NOMO-1 (cell line): ENCODE data around the gene CXXC5.

ENCODE experiments used
- DNase-seq, 2 experiments: peaks; one replicate each; lab custom pipeline; 2025; ENCODE audit not compliant: unreplicated experiment in 2 of 2; lab: John Stamatoyannopoulos, UW

The CXXC5 gene

GRCh38 chr5:139664086-139664693, 16.0 kb downstream of the CXXC5 start:
- DNase-seq = peak; percentile 66 to 85

- DNase-seq = no peak
These were observed 16.7 kb downstream of the CXXC5 start for GRCh38 chr5:139664727-139665351.

GRCh38 chr5:139665626-139666025, 17.5 kb downstream of the CXXC5 start:
- DNase-seq = no peak

- no peak for DNase-seq
These were observed 18.4 kb downstream of the CXXC5 start for GRCh38 chr5:139666551-139666950.

- no peak for DNase-seq
These were observed 19.0 kb downstream of the CXXC5 start for GRCh38 chr5:139667001-139667729.

- DNase-seq = no peak
These were observed 19.5 kb downstream of the CXXC5 start for GRCh38 chr5:139667730-139668063.

- DNase-seq = peak; percentile 24 to 40
These were observed 20.1 kb downstream of the CXXC5 start for GRCh38 chr5:139668064-139668880.

- DNase-seq = no peak
These were observed 20.9 kb downstream of the CXXC5 start for GRCh38 chr5:139668924-139669661.

GRCh38 chr5:139669662-139670368, 21.7 kb downstream of the CXXC5 start:
- DNase-seq = no peak

- peak in 1 of 2 experiments; percentile 19 for DNase-seq
These were observed 22.4 kb downstream of the CXXC5 start for GRCh38 chr5:139670369-139671095.

- no peak for DNase-seq
These were observed 23.1 kb downstream of the CXXC5 start for GRCh38 chr5:139671096-139671841.

GRCh38 chr5:139675213-139675612, 27.1 kb downstream of the CXXC5 start:
- DNase-seq = no peak

GRCh38 chr5:139675825-139676224, 27.7 kb downstream of the CXXC5 start:
- DNase-seq = no peak

- DNase-seq = no peak
These were observed 28.3 kb downstream of the CXXC5 start for GRCh38 chr5:139676406-139676805.

- no peak for DNase-seq
These were observed 29.0 kb downstream of the CXXC5 start for GRCh38 chr5:139676951-139677735.

- no peak for DNase-seq
These were observed 29.8 kb downstream of the CXXC5 start for GRCh38 chr5:139677736-139678613.
